H1 (cell line): ENCODE results near the gene SCYL1. TPM values are rescaled to one million over a fixed set of nuclear protein-coding genes. Genes with fewer than 3 reads are reported as not detected.
A peak's percentile ranks its signal among the peaks of the same experiment; 100 is the strongest.

ENCODE experiments used
- CTCF ChIA-PET: fragments of 300-600 bp; sonication (Branson Sonifier 250); formaldehyde crosslinking; loops from one replicate; lab custom pipeline; 2021; ENCODE audit not compliant: partially characterized antibody; lab: Charles Lee
- POLR2A ChIA-PET: fragments of 300-600 bp; sonication (Branson Sonifier 250); formaldehyde crosslinking; loops from one replicate; lab custom pipeline; 2021; ENCODE audit warnings: inconsistent platforms; ENCODE audit not compliant: partially characterized antibody; lab: Charles Lee
- DNase-seq, 2 experiments: peaks; one replicate each; pipeline versions ENCODE4 v3.0.0 to v3.0.0-alpha.2; 2010 to 2022; ENCODE audit warnings: low spot score in 2 of 2, low read depth in 1 of 2, mixed read lengths in 1 of 2
- FAIRE-seq: peaks from 2 replicates; lab custom pipeline; 2011; peaks lifted over from hg19 to GRCh38; lab: Jason Lieb, UNC
- H2AFZ ChIP-seq: 2 replicates; pipeline ENCODE4 v1.8.1; 2012; ENCODE audit warnings: low read length, inconsistent platforms
- H2AK5ac ChIP-seq: 2 replicates; pipeline ENCODE4 v1.6.1; 2013; ENCODE audit warnings: low read depth, low read length
- H2BK120ac ChIP-seq: replicated peaks from 2 replicates; pipeline ENCODE3; 2013; ENCODE audit warnings: low read depth, low read length, inconsistent platforms
- H2BK12ac ChIP-seq: 2 replicates; pipeline ENCODE4 v1.6.1; 2013; ENCODE audit warnings: low read depth, low read length
- H2BK15ac ChIP-seq: 2 replicates; pipeline ENCODE4 v1.6.1; 2013; ENCODE audit warnings: low read length
- H2BK20ac ChIP-seq: 2 replicates; pipeline ENCODE4 v1.6.1; 2013; ENCODE audit warnings: low read length
- H2BK5ac ChIP-seq: 2 replicates; pipeline ENCODE4 v1.6.1; 2013; ENCODE audit warnings: low read depth, low read length
- H3K14ac ChIP-seq: 2 replicates; pipeline ENCODE4 v1.6.1; 2013; ENCODE audit warnings: inconsistent platforms; ENCODE audit not compliant: insufficient read length
- H3K18ac ChIP-seq: 2 replicates; pipeline ENCODE4 v1.6.1; 2013; ENCODE audit warnings: low read length; ENCODE audit errors: extremely low read depth
- H3K23ac ChIP-seq: 2 replicates; pipeline ENCODE4 v1.6.1; 2013; ENCODE audit warnings: inconsistent platforms; ENCODE audit not compliant: insufficient read length
- H3K23me2 ChIP-seq: 2 replicates; pipeline ENCODE4 v1.6.1; 2013; ENCODE audit warnings: low read depth, low read length
- H3K27ac ChIP-seq: 2 replicates; pipeline ENCODE4 v1.6.1; 2011; ENCODE audit warnings: low read depth, low read length, inconsistent platforms
- H3K27me3 ChIP-seq, 4 experiments: replicated peaks in 1 of 4; 1 replicate in 1 of 4; 2 replicates in 3 of 4; pipeline versions ENCODE4 v1.6.1 to v1.8.1; 2011 to 2013; ENCODE audit warnings: low read length in 3 of 4, mild to moderate bottlenecking in 3 of 4, inconsistent platforms in 2 of 4, mixed read lengths in 2 of 4, moderate library complexity in 1 of 4; ENCODE audit not compliant: control insufficient read depth in 3 of 4, insufficient read depth in 3 of 4; ENCODE audit errors: extremely low read depth in 1 of 4
- H3K36me3 ChIP-seq, 4 experiments: 2 replicates each; pipeline versions ENCODE4 v1.6.1 to v1.8.1; 2011 to 2013; ENCODE audit warnings: mild to moderate bottlenecking in 4 of 4, low read length in 3 of 4, moderate library complexity in 2 of 4, control low read depth in 1 of 4, inconsistent platforms in 1 of 4; ENCODE audit not compliant: insufficient read depth in 4 of 4, control insufficient read depth in 2 of 4
- H3K4ac ChIP-seq: replicated peaks from 2 replicates; pipeline ENCODE3; 2013; ENCODE audit warnings: low read length, low read depth, mixed read lengths, inconsistent platforms; ENCODE audit not compliant: insufficient read length
- H3K4me1 ChIP-seq, 4 experiments: replicated peaks in 1 of 4; 1 replicate in 1 of 4; 2 replicates in 3 of 4; pipeline versions ENCODE4 v1.6.1 to v1.8.1; 2011 to 2013; ENCODE audit warnings: low read length in 3 of 4, inconsistent platforms in 2 of 4, mixed read lengths in 1 of 4; ENCODE audit not compliant: insufficient read depth in 4 of 4, control insufficient read depth in 3 of 4
- H3K4me2 ChIP-seq, 2 experiments: 2 replicates each; pipeline versions ENCODE4 v1.6.1 to v1.8.1; 2011 to 2013; ENCODE audit warnings: low read depth in 2 of 2, low read length in 2 of 2, control low read depth in 1 of 2, inconsistent platforms in 1 of 2, mild to moderate bottlenecking in 1 of 2; ENCODE audit not compliant: insufficient read depth in 1 of 2
- H3K4me3 ChIP-seq, 4 experiments: fragments of 200-600, 300-600 bp in 1 of 4; sonication (generic), shearing (Covaris generic), sonication (Bioruptor Twin) in 1 of 4; 2 replicates each; pipeline versions ENCODE4 v1.5.1 to v1.8.1; 2011 to 2016; ENCODE audit warnings: low read length in 4 of 4, low read depth in 3 of 4, control low read depth in 2 of 4, inconsistent platforms in 2 of 4, mild to moderate bottlenecking in 2 of 4, mixed read lengths in 1 of 4, moderate library complexity in 1 of 4; ENCODE audit not compliant: insufficient read depth in 2 of 4; ENCODE audit errors: extremely low read depth in 1 of 4
- H3K56ac ChIP-seq: replicated peaks from 2 replicates; pipeline ENCODE3; 2013; ENCODE audit warnings: low read depth, mild to moderate bottlenecking, mixed read lengths, low read length, inconsistent platforms; ENCODE audit not compliant: insufficient read length
- H3K79me1 ChIP-seq: 2 replicates; pipeline ENCODE4 v1.6.1; 2013; ENCODE audit warnings: low read depth, low read length, control low read depth
- H3K79me2 ChIP-seq, 2 experiments: 2 replicates each; pipeline versions ENCODE4 v1.6.1 to v1.8.1; 2012 to 2013; ENCODE audit warnings: low read length in 2 of 2, mild to moderate bottlenecking in 2 of 2, inconsistent platforms in 1 of 2; ENCODE audit not compliant: insufficient read depth in 2 of 2, control insufficient read depth in 1 of 2
- H3K9ac ChIP-seq, 4 experiments: replicated peaks in 1 of 4; 1 replicate in 1 of 4; 2 replicates in 3 of 4; pipeline versions ENCODE4 v1.6.1 to v1.8.1; 2011 to 2013; ENCODE audit warnings: low read depth in 3 of 4, low read length in 3 of 4, control low read depth in 2 of 4, mild to moderate bottlenecking in 2 of 4, moderate library complexity in 2 of 4, inconsistent platforms in 1 of 4; ENCODE audit errors: extremely low read depth in 1 of 4
- H3K9me3 ChIP-seq, 2 experiments: 2 replicates each; pipeline versions ENCODE4 v1.6.1 to v1.8.1; 2012 to 2013; ENCODE audit warnings: mild to moderate bottlenecking in 2 of 2, moderate library complexity in 2 of 2, control low read depth in 1 of 2, inconsistent platforms in 1 of 2, low read depth in 1 of 2, low read length in 1 of 2, mixed read lengths in 1 of 2; ENCODE audit not compliant: insufficient read depth in 2 of 2
- H4K20me1 ChIP-seq, 2 experiments: replicated peaks in 1 of 2; 2 replicates each; pipeline versions ENCODE3 to v1.8.1; 2011 to 2013; ENCODE audit warnings: inconsistent platforms in 2 of 2, low read length in 2 of 2, mild to moderate bottlenecking in 1 of 2; ENCODE audit not compliant: insufficient read depth in 2 of 2, control insufficient read depth in 1 of 2
- H4K5ac ChIP-seq: 2 replicates; pipeline ENCODE4 v1.6.1; 2013; ENCODE audit warnings: low read length, low read depth, mixed read lengths, inconsistent platforms; ENCODE audit not compliant: insufficient read length
- H4K8ac ChIP-seq: 2 replicates; pipeline ENCODE4 v1.8.0; 2013; ENCODE audit warnings: mild to moderate bottlenecking, moderate library complexity, low read length, inconsistent platforms; ENCODE audit not compliant: insufficient read depth; ENCODE audit errors: extremely low read depth
- H4K91ac ChIP-seq: replicated peaks from 2 replicates; pipeline ENCODE3; 2013; ENCODE audit warnings: low read length, mixed read lengths, inconsistent platforms; ENCODE audit not compliant: insufficient read length
- BACH1 ChIP-seq: IDR thresholded peaks from 2 replicates; pipeline ENCODE4 v1.6.1; 2012; ENCODE audit warnings: low read length, improper control_type of control experiment
- CHD1 ChIP-seq: IDR thresholded peaks from 2 replicates; pipeline ENCODE4 v1.6.1; 2012; ENCODE audit warnings: low read depth, low read length, improper control_type of control experiment
- CREB1 ChIP-seq: IDR thresholded peaks from 2 replicates; pipeline ENCODE4 v1.6.1; 2012; ENCODE audit warnings: inconsistent platforms
- EGR1 ChIP-seq: IDR thresholded peaks from 2 replicates; pipeline ENCODE4 v1.6.1; 2011; ENCODE audit warnings: low read depth, low read length, borderline replicate concordance
- KDM1A ChIP-seq: fragments of 200-600, 300-600 bp; sonication (generic); IDR thresholded peaks from 2 replicates; pipeline ENCODE4 v1.7.1; 2016; ENCODE audit warnings: mild to moderate bottlenecking, low read length, borderline replicate concordance
- POLR2A ChIP-seq, 2 experiments: IDR thresholded peaks; 1 replicate in 1 of 2; 2 replicates in 1 of 2; pipeline ENCODE4 v1.6.1; 2011; ENCODE audit warnings: low read depth in 2 of 2, low read length in 2 of 2, mild to moderate bottlenecking in 2 of 2; ENCODE audit errors: control extremely low read depth in 1 of 2
- SIN3A ChIP-seq, 2 experiments: IDR thresholded peaks in 1 of 2; conservative IDR thresholded peaks in 1 of 2; 2 replicates each; pipeline ENCODE4 v1.6.1; 2011 to 2012; ENCODE audit warnings: low read length in 2 of 2, improper control_type of control experiment in 1 of 2, low read depth in 1 of 2, mild to moderate bottlenecking in 1 of 2
- SIX5 ChIP-seq: IDR thresholded peaks from 2 replicates; pipeline ENCODE4 v1.6.1; 2011; ENCODE audit warnings: mild to moderate bottlenecking, low read depth, low read length
- SP2 ChIP-seq: IDR thresholded peaks from 2 replicates; pipeline ENCODE4 v1.6.1; 2012; ENCODE audit warnings: mild to moderate bottlenecking, low read length, inconsistent platforms
- WGBS, 2 experiments: shearing (Covaris generic) in 1 of 2; methylation state at CpG; one replicate each; pipeline versions ENCODE4 v1.1.6 to v1.1.7; 2013 to 2015; ENCODE audit warnings: low lambda C conversion rate in 2 of 2, mixed read lengths in 2 of 2, inconsistent platforms in 1 of 2, low coverage in 1 of 2, missing lambda C conversion rate in 1 of 2; ENCODE audit not compliant: insufficient replicate concordance in 2 of 2, insufficient coverage in 1 of 2, insufficient read length in 1 of 2; ENCODE audit errors: extremely low coverage in 1 of 2, missing lambda C conversion rate in 1 of 2; 5-methylcytosine and 5-hydroxymethylcytosine counted together
- polyA plus RNA-seq, 7 experiments: library from polyadenylated mRNA; depleted of rRNA in 3 of 7; stranded (reverse) in 5 of 7; unstranded in 2 of 7; fragments of >200 nt in 5 of 7; fragments of 200-250 nt in 2 of 7; gene quantifications; 1 replicate in 5 of 7; 2 replicates in 1 of 7; 4 replicates in 1 of 7; pipeline versions ENCODE4 v1.2.1 to v1.2.3, GENCODE V29; 2011 to 2013; ENCODE audit warnings: missing spikeins in 2 of 7, mixed read lengths in 2 of 7
- total RNA-seq: library from RNA; stranded (reverse); fragmentation: NEBNext Ultra II Directional; extraction: Animal tissue kit (Norgen Biotek cat#: 25700); gene quantifications from 2 replicates; pipeline ENCODE4 v1.2.1, GENCODE V29; 2021
- TF ChIP-seq, protein P1 (sequence below): IDR thresholded peaks from 2 replicates; pipeline ENCODE4 v1.6.1; 2011; ENCODE audit warnings: low read length, improper control_type of control experiment

The SCYL1 gene
- total and polyA plus RNA-seq, 2 of the 8 experiments (the other 6 are each of a cell fraction or from before 2014, with no cell fraction given): 59.8 to 77.7 TPM

- peak overlapping the region; percentile 79 for H3K56ac ChIP-seq
- H2BK15ac ChIP-seq: peak overlapping the region; percentile 92; the same call in 1 of the 2 replicates
- peak overlapping the region; percentile 94 for H4K91ac ChIP-seq
- H4K5ac ChIP-seq: peak overlapping the region; percentile 93
- H3K9ac ChIP-seq: peak overlapping the region in 3 of 4 experiments; percentile 77 to 91 (median 87); a peak in 6 of 7 replicates
- H3K4ac ChIP-seq: peak overlapping the region; percentile 92
- H3K4me2 ChIP-seq: peak overlapping the region; percentile 84 to 86
- H2AFZ ChIP-seq: no peak overlapping the region
- no peaks in the 10 kb centered on the region for H3K9me3 ChIP-seq
- POLR2A ChIA-PET: interaction anchor here (0.8 to 29.8 kb wide), 11 partner anchors 19 to 132 kb away, joined by 3 to 1569 read pairs (median 3); partner anchors contain the start of genes MALAT1 and NEAT1
- peak overlapping the region; percentile 97 for H4K8ac ChIP-seq
- FAIRE-seq: no peak
- H3K4me3 ChIP-seq: peak overlapping the region in 3 of 4 experiments; percentile 31 to 49 (median 48); a peak in 7 of 8 replicates
- WGBS, 2 experiments: 43% methylated on average over 10 of the region's 10 CpGs; no CpG with 5 or more reads in 1 of the 2 experiments
- H3K4me1 ChIP-seq: peaks cover 44 to 58% (median 52%) of the 10 kb centered on the region in 4 experiments
- H4K20me1 ChIP-seq: no peaks in the 10 kb centered on the region
- H3K23ac ChIP-seq: no peak overlapping the region
- H3K79me2 ChIP-seq: no peaks in the 10 kb centered on the region
- H3K36me3 ChIP-seq: no peaks in the 10 kb centered on the region
- H2BK5ac ChIP-seq: peak overlapping the region; percentile 99
- peak; percentile 32; the same call in 1 of the 2 replicates for TF ChIP-seq BACH1
- 0 out of 3 replicates have a peak, but pooled peaks of 1 of the 2 experiments have one; percentile 3 for TF ChIP-seq POLR2A (IDR thresholded peaks at IDR 0.05; ENCODE audit: control extremely low read depth in 1 of 2, low read depth in 2 of 2, low read length in 2 of 2)
- TF ChIP-seq SIX5: no peak
- TF ChIP-seq KDM1A: no peak
- no peak for TF ChIP-seq SP2
- no peak for TF ChIP-seq CREB1
- peak; percentile 86; the same call in 1 of the 2 replicates for TF ChIP-seq EGR1
- TF ChIP-seq SIN3A (conservative IDR thresholded peaks at IDR 0.05 in 1 of 2, IDR thresholded peaks at IDR 0.05 in 1 of 2; ENCODE audit: low read depth in 1 of 2, low read length in 2 of 2): 0 out of 4 replicates have a peak, but pooled peaks of 1 of the 2 experiments have one; percentile 14
- TF ChIP-seq, protein P1, sequence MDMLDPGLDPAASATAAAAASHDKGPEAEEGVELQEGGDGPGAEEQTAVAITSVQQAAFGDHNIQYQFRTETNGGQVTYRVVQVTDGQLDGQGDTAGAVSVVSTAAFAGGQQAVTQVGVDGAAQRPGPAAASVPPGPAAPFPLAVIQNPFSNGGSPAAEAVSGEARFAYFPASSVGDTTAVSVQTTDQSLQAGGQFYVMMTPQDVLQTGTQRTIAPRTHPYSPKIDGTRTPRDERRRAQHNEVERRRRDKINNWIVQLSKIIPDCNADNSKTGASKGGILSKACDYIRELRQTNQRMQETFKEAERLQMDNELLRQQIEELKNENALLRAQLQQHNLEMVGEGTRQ: no peak
- TF ChIP-seq CHD1: no peak
- TF ChIP-seq, all 59 proteins: peak for 4
- Histone ChIP-seq H3K27ac (peak overlapping the region; percentile 96), H3K79me1 (no peaks in the 10 kb centered on the region; the same call in 1 of the 2 replicates), H2BK20ac (peak overlapping the region; percentile 97), H3K27me3 (no peaks in the 10 kb centered on the region), H3K18ac (peak overlapping the region; percentile 99), H3K14ac (peak overlapping the region; percentile 54), H2BK120ac (peak overlapping the region; percentile 98), H2AK5ac (peak overlapping the region; percentile 100), H3K23me2 (no peaks in the 10 kb centered on the region; the same call in none of the 2 replicates), H2BK12ac (peak overlapping the region; percentile 99)
- no peak for DNase-seq
- CTCF ChIA-PET: interaction anchor here (0.6 to 29.0 kb wide), 11 partner anchors 10 to 922 kb away, joined by 3 to 809 read pairs (median 3); partner anchors contain the start of genes CDC42EP2 and MALAT1
Measured at GRCh38 chr11:65488273-65489034, 36.4 kb upstream of the SCYL1 start.
